ENCODE data around the gene PTPN3. TPM values are rescaled to one million over a fixed set of nuclear protein-coding genes. Genes with fewer than 3 reads are reported as not detected.

PTPN3 gene
- total and polyA plus RNA-seq, 2 experiments from 2014 or later, result 1.4 to 2.6 TPM

- TF ChIP-seq ZNF462 (CRISPR knock-in tag; IDR thresholded peaks at IDR 0.05) (no peak), ZNF331 (CRISPR knock-in tag; IDR thresholded peaks at IDR 0.05; ENCODE audit: low read depth) (no peak), POLR2AphosphoS5 (IDR thresholded peaks at IDR 0.05; ENCODE audit: low read depth) (no peak), ZNF114 (CRISPR knock-in tag; IDR thresholded peaks at IDR 0.05) (no peak), STAT1 (IDR thresholded peaks at IDR 0.05; ENCODE audit: unreplicated experiment) (no peak), EZH2 (IDR thresholded peaks at IDR 0.05; ENCODE audit: low read depth, unreplicated experiment) (no peak), REST (IDR thresholded peaks at IDR 0.05; ENCODE audit: unreplicated experiment) (no peak), CREB1 (CRISPR knock-in tag; IDR thresholded peaks at IDR 0.05; ENCODE audit: low read depth) (no peak), JUNB (IDR thresholded peaks at IDR 0.05; ENCODE audit: unreplicated experiment) (no peak), CTCF (conservative IDR thresholded peaks at IDR 0.05; ENCODE audit: low read depth in 2 of 2) (no peak)
Observed at GRCh38 chr9:109471475-109472393, 26.4 kb downstream of the PTPN3 start (continued).
